H1 (cell line): Measurements from ENCODE around the gene CPXM2. TPM values are rescaled to one million over a fixed set of nuclear protein-coding genes. Genes with fewer than 3 reads are reported as not detected.

ENCODE experiments used
- CTCF ChIA-PET: fragments of 300-600 bp; sonication (Branson Sonifier 250); formaldehyde crosslinking; loops from one replicate; lab custom pipeline; 2021; ENCODE audit not compliant: partially characterized antibody; lab: Charles Lee
- POLR2A ChIA-PET: fragments of 300-600 bp; sonication (Branson Sonifier 250); formaldehyde crosslinking; loops from one replicate; lab custom pipeline; 2021; ENCODE audit warnings: inconsistent platforms; ENCODE audit not compliant: partially characterized antibody; lab: Charles Lee
- DNase-seq, 2 experiments: peaks; one replicate each; pipeline versions ENCODE4 v3.0.0 to v3.0.0-alpha.2; 2010 to 2022; ENCODE audit warnings: low spot score in 2 of 2, low read depth in 1 of 2, mixed read lengths in 1 of 2
- FAIRE-seq: peaks from 2 replicates; lab custom pipeline; 2011; peaks lifted over from hg19 to GRCh38; lab: Jason Lieb, UNC
- H2AFZ ChIP-seq: 2 replicates; pipeline ENCODE4 v1.8.1; 2012; ENCODE audit warnings: low read length, inconsistent platforms
- H2AK5ac ChIP-seq: 2 replicates; pipeline ENCODE4 v1.6.1; 2013; ENCODE audit warnings: low read depth, low read length
- H2BK120ac ChIP-seq: replicated peaks from 2 replicates; pipeline ENCODE3; 2013; ENCODE audit warnings: low read depth, low read length, inconsistent platforms
- H2BK12ac ChIP-seq: 2 replicates; pipeline ENCODE4 v1.6.1; 2013; ENCODE audit warnings: low read depth, low read length
- H2BK15ac ChIP-seq: 2 replicates; pipeline ENCODE4 v1.6.1; 2013; ENCODE audit warnings: low read length
- H2BK20ac ChIP-seq: 2 replicates; pipeline ENCODE4 v1.6.1; 2013; ENCODE audit warnings: low read length
- H2BK5ac ChIP-seq: 2 replicates; pipeline ENCODE4 v1.6.1; 2013; ENCODE audit warnings: low read depth, low read length
- H3K14ac ChIP-seq: 2 replicates; pipeline ENCODE4 v1.6.1; 2013; ENCODE audit warnings: inconsistent platforms; ENCODE audit not compliant: insufficient read length
- H3K18ac ChIP-seq: 2 replicates; pipeline ENCODE4 v1.6.1; 2013; ENCODE audit warnings: low read length; ENCODE audit errors: extremely low read depth
- H3K23ac ChIP-seq: 2 replicates; pipeline ENCODE4 v1.6.1; 2013; ENCODE audit warnings: inconsistent platforms; ENCODE audit not compliant: insufficient read length
- H3K23me2 ChIP-seq: 2 replicates; pipeline ENCODE4 v1.6.1; 2013; ENCODE audit warnings: low read depth, low read length
- H3K27ac ChIP-seq: 2 replicates; pipeline ENCODE4 v1.6.1; 2011; ENCODE audit warnings: low read depth, low read length, inconsistent platforms
- H3K27me3 ChIP-seq, 4 experiments: replicated peaks in 1 of 4; 1 replicate in 1 of 4; 2 replicates in 3 of 4; pipeline versions ENCODE4 v1.6.1 to v1.8.1; 2011 to 2013; ENCODE audit warnings: low read length in 3 of 4, mild to moderate bottlenecking in 3 of 4, inconsistent platforms in 2 of 4, mixed read lengths in 2 of 4, moderate library complexity in 1 of 4; ENCODE audit not compliant: control insufficient read depth in 3 of 4, insufficient read depth in 3 of 4; ENCODE audit errors: extremely low read depth in 1 of 4
- H3K36me3 ChIP-seq, 4 experiments: 2 replicates each; pipeline versions ENCODE4 v1.6.1 to v1.8.1; 2011 to 2013; ENCODE audit warnings: mild to moderate bottlenecking in 4 of 4, low read length in 3 of 4, moderate library complexity in 2 of 4, control low read depth in 1 of 4, inconsistent platforms in 1 of 4; ENCODE audit not compliant: insufficient read depth in 4 of 4, control insufficient read depth in 2 of 4
- H3K4ac ChIP-seq: replicated peaks from 2 replicates; pipeline ENCODE3; 2013; ENCODE audit warnings: low read length, low read depth, mixed read lengths, inconsistent platforms; ENCODE audit not compliant: insufficient read length
- H3K4me1 ChIP-seq, 4 experiments: replicated peaks in 1 of 4; 1 replicate in 1 of 4; 2 replicates in 3 of 4; pipeline versions ENCODE4 v1.6.1 to v1.8.1; 2011 to 2013; ENCODE audit warnings: low read length in 3 of 4, inconsistent platforms in 2 of 4, mixed read lengths in 1 of 4; ENCODE audit not compliant: insufficient read depth in 4 of 4, control insufficient read depth in 3 of 4
- H3K4me2 ChIP-seq, 2 experiments: 2 replicates each; pipeline versions ENCODE4 v1.6.1 to v1.8.1; 2011 to 2013; ENCODE audit warnings: low read depth in 2 of 2, low read length in 2 of 2, control low read depth in 1 of 2, inconsistent platforms in 1 of 2, mild to moderate bottlenecking in 1 of 2; ENCODE audit not compliant: insufficient read depth in 1 of 2
- H3K4me3 ChIP-seq, 4 experiments: fragments of 200-600, 300-600 bp in 1 of 4; sonication (generic), shearing (Covaris generic), sonication (Bioruptor Twin) in 1 of 4; 2 replicates each; pipeline versions ENCODE4 v1.5.1 to v1.8.1; 2011 to 2016; ENCODE audit warnings: low read length in 4 of 4, low read depth in 3 of 4, control low read depth in 2 of 4, inconsistent platforms in 2 of 4, mild to moderate bottlenecking in 2 of 4, mixed read lengths in 1 of 4, moderate library complexity in 1 of 4; ENCODE audit not compliant: insufficient read depth in 2 of 4; ENCODE audit errors: extremely low read depth in 1 of 4
- H3K56ac ChIP-seq: replicated peaks from 2 replicates; pipeline ENCODE3; 2013; ENCODE audit warnings: low read depth, mild to moderate bottlenecking, mixed read lengths, low read length, inconsistent platforms; ENCODE audit not compliant: insufficient read length
- H3K79me1 ChIP-seq: 2 replicates; pipeline ENCODE4 v1.6.1; 2013; ENCODE audit warnings: low read depth, low read length, control low read depth
- H3K79me2 ChIP-seq, 2 experiments: 2 replicates each; pipeline versions ENCODE4 v1.6.1 to v1.8.1; 2012 to 2013; ENCODE audit warnings: low read length in 2 of 2, mild to moderate bottlenecking in 2 of 2, inconsistent platforms in 1 of 2; ENCODE audit not compliant: insufficient read depth in 2 of 2, control insufficient read depth in 1 of 2
- H3K9ac ChIP-seq, 4 experiments: replicated peaks in 1 of 4; 1 replicate in 1 of 4; 2 replicates in 3 of 4; pipeline versions ENCODE4 v1.6.1 to v1.8.1; 2011 to 2013; ENCODE audit warnings: low read depth in 3 of 4, low read length in 3 of 4, control low read depth in 2 of 4, mild to moderate bottlenecking in 2 of 4, moderate library complexity in 2 of 4, inconsistent platforms in 1 of 4; ENCODE audit errors: extremely low read depth in 1 of 4
- H3K9me3 ChIP-seq, 2 experiments: 2 replicates each; pipeline versions ENCODE4 v1.6.1 to v1.8.1; 2012 to 2013; ENCODE audit warnings: mild to moderate bottlenecking in 2 of 2, moderate library complexity in 2 of 2, control low read depth in 1 of 2, inconsistent platforms in 1 of 2, low read depth in 1 of 2, low read length in 1 of 2, mixed read lengths in 1 of 2; ENCODE audit not compliant: insufficient read depth in 2 of 2
- H4K20me1 ChIP-seq, 2 experiments: replicated peaks in 1 of 2; 2 replicates each; pipeline versions ENCODE3 to v1.8.1; 2011 to 2013; ENCODE audit warnings: inconsistent platforms in 2 of 2, low read length in 2 of 2, mild to moderate bottlenecking in 1 of 2; ENCODE audit not compliant: insufficient read depth in 2 of 2, control insufficient read depth in 1 of 2
- H4K5ac ChIP-seq: 2 replicates; pipeline ENCODE4 v1.6.1; 2013; ENCODE audit warnings: low read length, low read depth, mixed read lengths, inconsistent platforms; ENCODE audit not compliant: insufficient read length
- H4K8ac ChIP-seq: 2 replicates; pipeline ENCODE4 v1.8.0; 2013; ENCODE audit warnings: mild to moderate bottlenecking, moderate library complexity, low read length, inconsistent platforms; ENCODE audit not compliant: insufficient read depth; ENCODE audit errors: extremely low read depth
- H4K91ac ChIP-seq: replicated peaks from 2 replicates; pipeline ENCODE3; 2013; ENCODE audit warnings: low read length, mixed read lengths, inconsistent platforms; ENCODE audit not compliant: insufficient read length
- ATF3 ChIP-seq: IDR thresholded peaks from 2 replicates; pipeline ENCODE4 v1.6.1; 2011; ENCODE audit warnings: low read depth, mild to moderate bottlenecking, low read length; ENCODE audit not compliant: insufficient read depth
- BRCA1 ChIP-seq: IDR thresholded peaks from 2 replicates; pipeline ENCODE4 v1.6.1; 2012; ENCODE audit warnings: low read depth, low read length, improper control_type of control experiment
- CTBP2 ChIP-seq: IDR thresholded peaks from 2 replicates; pipeline ENCODE4 v1.7.0; 2011; ENCODE audit warnings: borderline replicate concordance, mild to moderate bottlenecking, moderate library complexity, mixed read lengths, low read length; ENCODE audit not compliant: insufficient read depth, insufficient read length
- MAFK ChIP-seq: IDR thresholded peaks from 2 replicates; pipeline ENCODE4 v1.6.1; 2012; ENCODE audit warnings: low read depth, mild to moderate bottlenecking, improper control_type of control experiment, low read length
- NRF1 ChIP-seq: IDR thresholded peaks from 2 replicates; pipeline ENCODE4 v1.6.1; 2011; ENCODE audit warnings: mild to moderate bottlenecking, low read depth, low read length, improper control_type of control experiment
- PHF8 ChIP-seq: fragments of 200-600 bp; sonication (generic); conservative IDR thresholded peaks from 2 replicates; pipeline ENCODE4 v1.7.1; 2012; ENCODE audit warnings: low read depth, mild to moderate bottlenecking, inconsistent platforms, low read length, moderate library complexity
- POLR2A ChIP-seq, 2 experiments: IDR thresholded peaks; 1 replicate in 1 of 2; 2 replicates in 1 of 2; pipeline ENCODE4 v1.6.1; 2011; ENCODE audit warnings: low read depth in 2 of 2, low read length in 2 of 2, mild to moderate bottlenecking in 2 of 2; ENCODE audit errors: control extremely low read depth in 1 of 2
- RAD21 ChIP-seq, 2 experiments: IDR thresholded peaks in 1 of 2; conservative IDR thresholded peaks in 1 of 2; 2 replicates each; pipeline ENCODE4 v1.6.1; 2011; ENCODE audit warnings: low read depth in 2 of 2, low read length in 2 of 2, improper control_type of control experiment in 1 of 2, inconsistent platforms in 1 of 2, mild to moderate bottlenecking in 1 of 2, moderate library complexity in 1 of 2
- RBBP5 ChIP-seq: IDR thresholded peaks from 2 replicates; pipeline ENCODE4 v1.7.1; 2012; ENCODE audit warnings: low read depth, mild to moderate bottlenecking, inconsistent platforms, low read length, moderate library complexity, borderline replicate concordance
- SP2 ChIP-seq: IDR thresholded peaks from 2 replicates; pipeline ENCODE4 v1.6.1; 2012; ENCODE audit warnings: mild to moderate bottlenecking, low read length, inconsistent platforms
- SP4 ChIP-seq: IDR thresholded peaks from 2 replicates; pipeline ENCODE4 v1.6.1; 2012; ENCODE audit warnings: low read length, inconsistent platforms
- SUZ12 ChIP-seq: fragments of 200-600 bp; sonication (generic); IDR thresholded peaks from 2 replicates; pipeline ENCODE4 v1.6.1; 2012; ENCODE audit warnings: mild to moderate bottlenecking, inconsistent platforms, low read length, moderate library complexity, mixed read lengths
- TBP ChIP-seq: IDR thresholded peaks from 2 replicates; pipeline ENCODE4 v1.6.1; 2011; ENCODE audit warnings: low read depth, low read length, improper control_type of control experiment
- WGBS, 2 experiments: shearing (Covaris generic) in 1 of 2; methylation state at CpG; one replicate each; pipeline versions ENCODE4 v1.1.6 to v1.1.7; 2013 to 2015; ENCODE audit warnings: low lambda C conversion rate in 2 of 2, mixed read lengths in 2 of 2, inconsistent platforms in 1 of 2, low coverage in 1 of 2, missing lambda C conversion rate in 1 of 2; ENCODE audit not compliant: insufficient replicate concordance in 2 of 2, insufficient coverage in 1 of 2, insufficient read length in 1 of 2; ENCODE audit errors: extremely low coverage in 1 of 2, missing lambda C conversion rate in 1 of 2; 5-methylcytosine and 5-hydroxymethylcytosine counted together
- polyA plus RNA-seq, 7 experiments: library from polyadenylated mRNA; depleted of rRNA in 3 of 7; stranded (reverse) in 5 of 7; unstranded in 2 of 7; fragments of >200 nt in 5 of 7; fragments of 200-250 nt in 2 of 7; gene quantifications; 1 replicate in 5 of 7; 2 replicates in 1 of 7; 4 replicates in 1 of 7; pipeline versions ENCODE4 v1.2.1 to v1.2.3, GENCODE V29; 2011 to 2013; ENCODE audit warnings: missing spikeins in 2 of 7, mixed read lengths in 2 of 7
- total RNA-seq: library from RNA; stranded (reverse); fragmentation: NEBNext Ultra II Directional; extraction: Animal tissue kit (Norgen Biotek cat#: 25700); gene quantifications from 2 replicates; pipeline ENCODE4 v1.2.1, GENCODE V29; 2021

The CPXM2 gene
- total and polyA plus RNA-seq, 2 of the 8 experiments (the other 6 are each of a cell fraction or from before 2014, with no cell fraction given), result 2.4 to 2.9 TPM

GRCh38 chr10:123777881-123778280, 113.7 kb downstream of the CPXM2 start:
- Histone ChIP-seq H3K4me1 (peaks cover 4 to 15% (median 10%) of the 10 kb centered on the region in 4 experiments; a peak in 6 of 7 replicates), H4K91ac (no peak overlapping the region), H2BK5ac (no peak overlapping the region), H2BK15ac (no peak overlapping the region), H3K36me3 (no peaks in the 10 kb centered on the region), H2BK12ac (no peak overlapping the region)
- TF ChIP-seq SUZ12, result no peak
- TF ChIP-seq RAD21 (IDR thresholded peaks at IDR 0.05 in 1 of 2, conservative IDR thresholded peaks at IDR 0.05 in 1 of 2; ENCODE audit: low read depth in 2 of 2, low read length in 2 of 2), result no peak
- no peak for TF ChIP-seq TBP
- TF ChIP-seq CTBP2, result no peak
- no peak for TF ChIP-seq SP2
- no peak for TF ChIP-seq MAFK
- no peak for TF ChIP-seq BRCA1
- no peak for TF ChIP-seq SP4
- TF ChIP-seq POLR2A (IDR thresholded peaks at IDR 0.05; ENCODE audit: control extremely low read depth in 1 of 2, low read depth in 2 of 2, low read length in 2 of 2), result no peak
- TF ChIP-seq NRF1, result no peak
- no peak for TF ChIP-seq ATF3
- no peak for TF ChIP-seq PHF8
- no peak for TF ChIP-seq RBBP5
- TF ChIP-seq, all 59 proteins: peak for 0
- peaks cover 0 to 9% (median 2%) of the 10 kb centered on the region in 4 experiments; a peak in 3 of 7 replicates for H3K27me3 ChIP-seq
- H3K18ac ChIP-seq, result no peak overlapping the region
- H3K79me1 ChIP-seq, result no peaks in the 10 kb centered on the region
- no peak overlapping the region for H3K23ac ChIP-seq
- no peak overlapping the region for H3K27ac ChIP-seq
- no peak overlapping the region for H3K56ac ChIP-seq
- H3K4me3 ChIP-seq, result no peak overlapping the region
- no peak overlapping the region for H4K5ac ChIP-seq
- no peak overlapping the region for H3K4ac ChIP-seq
- H3K4me2 ChIP-seq, result no peak overlapping the region
- no peaks in the 10 kb centered on the region for H3K79me2 ChIP-seq
- POLR2A ChIA-PET, result no interaction called here
- WGBS, 2 experiments, result 92% methylated on average over 3 of the region's 3 CpGs; no CpG with 5 or more reads in 1 of the 2 experiments
- H2BK120ac ChIP-seq, result no peak overlapping the region
- H4K20me1 ChIP-seq, result no peaks in the 10 kb centered on the region
- no peak for FAIRE-seq
- no peak overlapping the region for H3K14ac ChIP-seq
- no peak overlapping the region for H2BK20ac ChIP-seq
- no peak overlapping the region for H2AK5ac ChIP-seq
- H4K8ac ChIP-seq, result no peak overlapping the region
- H2AFZ ChIP-seq, result no peak overlapping the region
- no peak for DNase-seq
- H3K9me3 ChIP-seq, result no peaks in the 10 kb centered on the region
- no peak overlapping the region for H3K9ac ChIP-seq
- CTCF ChIA-PET, result no interaction called here
- no peaks in the 10 kb centered on the region for H3K23me2 ChIP-seq
